GM18870 (cell line): Measurements from ENCODE around the gene KLHL36.
"Not testable (repeated sequence)": the region's sequence is repeated elsewhere in the genome, so short reads cannot be mapped to it uniquely, and the experiment has no call there.

ENCODE experiments used
- ATAC-seq: cut with Tn5 transposase; IDR thresholded peaks from one replicate; pipeline ENCODE4 v1.9.1; 2021; ENCODE audit warnings: moderate library complexity; ENCODE audit not compliant: unreplicated experiment

The KLHL36 gene

GRCh38 chr16:84614968-84615813 is 33.1 kb upstream of the KLHL36 start:
- ATAC-seq, result no peak

- ATAC-seq, result no peak
Observed at GRCh38 chr16:84616515-84616914, 31.8 kb upstream of the KLHL36 start.

GRCh38 chr16:84617041-84617790 is 31.1 kb upstream of the KLHL36 start:
- ATAC-seq, result peak; percentile 22

- ATAC-seq, result peak; percentile 39
Observed at GRCh38 chr16:84617791-84618580, 30.3 kb upstream of the KLHL36 start, which contains the start of gene COTL1. Gene COTL1, minus strand, starts transcription at chr16:84618078. Its CDS starts 164 bp downstream, at chr16:84617914.

GRCh38 chr16:84618581-84619460 is 29.5 kb upstream of the KLHL36 start:
- ATAC-seq, result no peak

- not testable (repeated sequence) for ATAC-seq
Observed at GRCh38 chr16:84620913-84621312, 27.4 kb upstream of the KLHL36 start.

- no peak for ATAC-seq
Observed at GRCh38 chr16:84625556-84625955, 22.8 kb upstream of the KLHL36 start.

- ATAC-seq, result no peak
Observed at GRCh38 chr16:84628226-84628731, 20.0 kb upstream of the KLHL36 start.

- ATAC-seq, result no peak
Observed at GRCh38 chr16:84629580-84629979, 18.7 kb upstream of the KLHL36 start.

- ATAC-seq, result no peak
Observed at GRCh38 chr16:84630009-84630408, 18.3 kb upstream of the KLHL36 start.

GRCh38 chr16:84630446-84631152 is 17.7 kb upstream of the KLHL36 start:
- no peak for ATAC-seq

- ATAC-seq, result no peak
Observed at GRCh38 chr16:84631153-84631466, 17.2 kb upstream of the KLHL36 start.

- ATAC-seq, result no peak
Observed at GRCh38 chr16:84631886-84632285, 16.4 kb upstream of the KLHL36 start.

GRCh38 chr16:84632862-84633261 is 15.4 kb upstream of the KLHL36 start:
- ATAC-seq, result not testable (repeated sequence)

GRCh38 chr16:84633622-84634021 is 14.7 kb upstream of the KLHL36 start:
- ATAC-seq, result no peak

- ATAC-seq, result no peak
Observed at GRCh38 chr16:84635702-84636101, 12.6 kb upstream of the KLHL36 start.

- ATAC-seq, result no peak
Observed at GRCh38 chr16:84637709-84638108, 10.6 kb upstream of the KLHL36 start.

- ATAC-seq, result no peak
Observed at GRCh38 chr16:84638231-84638806, 10.0 kb upstream of the KLHL36 start.

- no peak for ATAC-seq
Observed at GRCh38 chr16:84640145-84640544, 8.2 kb upstream of the KLHL36 start.
